Keratinocyte (primary cell): ENCODE data around the gene FAM53A.

Experiments
- EZH2 ChIP-seq: IDR thresholded peaks from one replicate; pipeline ENCODE4 v1.6.1; 2012; ENCODE audit warnings: inconsistent platforms, mild to moderate bottlenecking, low read length, moderate library complexity
- TF ChIP-seq, protein P1 (sequence below), 3 experiments: IDR thresholded peaks in 1 of 3; conservative IDR thresholded peaks in 1 of 3; optimal IDR thresholded peaks in 1 of 3; 2 replicates in 2 of 3; 3 replicates in 1 of 3; pipeline versions ENCODE3 to v1.5.1; 2011; ENCODE audit warnings: low read length in 3 of 3, mild to moderate bottlenecking in 3 of 3, moderate library complexity in 2 of 3, control low read depth in 1 of 3, inconsistent platforms in 1 of 3; ENCODE audit not compliant: insufficient read depth in 2 of 3; ENCODE audit errors: extremely low read depth in 1 of 3

DNA sequence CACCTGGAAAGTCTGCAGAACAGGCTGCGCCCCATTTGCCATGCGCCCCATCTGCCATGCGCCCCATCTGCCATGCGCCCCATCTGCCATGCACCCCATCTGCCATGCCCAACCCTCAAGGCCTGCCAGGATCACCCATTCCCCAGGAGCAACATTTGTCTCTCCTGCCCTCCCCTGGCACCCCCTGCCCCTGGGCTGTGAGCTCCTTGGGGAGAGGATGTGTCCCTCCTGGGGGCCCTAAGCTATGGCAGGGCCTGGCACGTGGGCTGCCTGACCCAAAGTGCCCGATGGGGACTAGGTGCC, 82.6 kb downstream of the FAM53A start:
- TF ChIP-seq, protein P1, sequence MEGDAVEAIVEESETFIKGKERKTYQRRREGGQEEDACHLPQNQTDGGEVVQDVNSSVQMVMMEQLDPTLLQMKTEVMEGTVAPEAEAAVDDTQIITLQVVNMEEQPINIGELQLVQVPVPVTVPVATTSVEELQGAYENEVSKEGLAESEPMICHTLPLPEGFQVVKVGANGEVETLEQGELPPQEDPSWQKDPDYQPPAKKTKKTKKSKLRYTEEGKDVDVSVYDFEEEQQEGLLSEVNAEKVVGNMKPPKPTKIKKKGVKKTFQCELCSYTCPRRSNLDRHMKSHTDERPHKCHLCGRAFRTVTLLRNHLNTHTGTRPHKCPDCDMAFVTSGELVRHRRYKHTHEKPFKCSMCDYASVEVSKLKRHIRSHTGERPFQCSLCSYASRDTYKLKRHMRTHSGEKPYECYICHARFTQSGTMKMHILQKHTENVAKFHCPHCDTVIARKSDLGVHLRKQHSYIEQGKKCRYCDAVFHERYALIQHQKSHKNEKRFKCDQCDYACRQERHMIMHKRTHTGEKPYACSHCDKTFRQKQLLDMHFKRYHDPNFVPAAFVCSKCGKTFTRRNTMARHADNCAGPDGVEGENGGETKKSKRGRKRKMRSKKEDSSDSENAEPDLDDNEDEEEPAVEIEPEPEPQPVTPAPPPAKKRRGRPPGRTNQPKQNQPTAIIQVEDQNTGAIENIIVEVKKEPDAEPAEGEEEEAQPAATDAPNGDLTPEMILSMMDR (optimal IDR thresholded peaks at IDR 0.05 in 1 of 3, IDR thresholded peaks at IDR 0.05 in 1 of 3, conservative IDR thresholded peaks at IDR 0.05 in 1 of 3; ENCODE audit: extremely low read depth in 1 of 3, insufficient read depth in 2 of 3, low read length in 3 of 3) = no peak
- TF ChIP-seq EZH2 = no peak
